B cell (primary cell): Measurements from ENCODE around the gene PRKACG. TPM values are rescaled to one million over a fixed set of nuclear protein-coding genes. Genes with fewer than 3 reads are reported as not detected.

ENCODE experiments used
- ATAC-seq: fragments of 200-7000 bp; cut with Tn5 transposase; one replicate; pipeline ENCODE4 v1.10.0; 2021; ENCODE audit warnings: low read depth, mild to moderate bottlenecking, moderate number of reproducible peaks, moderate library complexity
- CTCF ChIA-PET: fragments of 350-600 bp; sonication (Branson Sonifier 250); formaldehyde crosslinking; loops from one replicate; lab custom pipeline; 2021; ENCODE audit warnings: antibody characterized with exemption, inconsistent platforms; lab: Charles Lee
- POLR2A ChIA-PET: fragments of 350-600 bp; sonication (Branson Sonifier 250); formaldehyde crosslinking; loops from one replicate; lab custom pipeline; 2021; ENCODE audit warnings: antibody characterized with exemption; lab: Charles Lee
- DNase-seq: peaks from one replicate; pipeline ENCODE4 v3.0.0; 2013
- H2AFZ ChIP-seq: 2 replicates; pipeline ENCODE4 v1.6.1; 2012; ENCODE audit warnings: mild to moderate bottlenecking, low read depth, low read length; ENCODE audit not compliant: insufficient read depth, poor library complexity, severe bottlenecking
- H3K27ac ChIP-seq, 2 donors: 1 replicate in 1 of 2; 2 replicates in 1 of 2; pipeline ENCODE4 v1.5.1; 2012 to 2013; ENCODE audit warnings: low read length in 2 of 2, mild to moderate bottlenecking in 2 of 2, moderate library complexity in 1 of 2
- H3K27me3 ChIP-seq, 4 experiments: fragments of 200-600 bp in 1 of 4; sonication (generic) in 1 of 4; replicated peaks in 1 of 4; 1 replicate in 2 of 4; 2 replicates in 2 of 4; pipeline versions ENCODE4 v1.6.1 to v1.7.0; 2013 to 2016; ENCODE audit warnings: low read length in 3 of 4, mild to moderate bottlenecking in 2 of 4, mixed read lengths in 1 of 4, moderate library complexity in 1 of 4; ENCODE audit not compliant: insufficient read depth in 4 of 4, control insufficient read depth in 3 of 4; ENCODE audit errors: control extremely low read depth in 1 of 4
- H3K36me3 ChIP-seq, 2 experiments: replicated peaks in 1 of 2; 1 replicate in 1 of 2; 2 replicates in 1 of 2; pipeline versions ENCODE4 v1.6.1 to v1.7.1; 2013; ENCODE audit warnings: low read length in 1 of 2; ENCODE audit not compliant: insufficient read depth in 2 of 2, control insufficient read depth in 1 of 2; ENCODE audit errors: control extremely low read depth in 1 of 2, extremely low read depth in 1 of 2
- H3K4me1 ChIP-seq, 2 donors: fragments of 200-600 bp in 1 of 2; sonication (generic) in 1 of 2; 1 replicate in 1 of 2; 2 replicates in 1 of 2; pipeline versions ENCODE4 v1.5.1 to v1.6.1; 2013 to 2017; ENCODE audit warnings: low read length in 2 of 2; ENCODE audit not compliant: control insufficient read depth in 2 of 2, insufficient read depth in 2 of 2
- H3K4me2 ChIP-seq: replicated peaks from 2 replicates; pipeline ENCODE3; 2012; ENCODE audit warnings: mild to moderate bottlenecking, low read depth, low read length; ENCODE audit not compliant: poor library complexity, severe bottlenecking
- H3K4me3 ChIP-seq, 5 experiments: fragments of 200-600 bp in 1 of 5; sonication (generic) in 1 of 5; 1 replicate in 3 of 5; 2 replicates in 2 of 5; pipeline versions ENCODE4 v1.5.1 to v1.7.0; 2011 to 2016; ENCODE audit warnings: low read length in 4 of 5, mild to moderate bottlenecking in 4 of 5, low read depth in 2 of 5, control low read depth in 1 of 5, moderate library complexity in 1 of 5; ENCODE audit not compliant: insufficient read depth in 1 of 5; ENCODE audit errors: control extremely low read depth in 1 of 5, extremely low read depth in 1 of 5
- H3K79me2 ChIP-seq: fragments of 200-600 bp; sonication (generic); one replicate; pipeline ENCODE4 v1.6.0; 2016; ENCODE audit warnings: low read length; ENCODE audit not compliant: control insufficient read depth, insufficient read depth
- H3K9ac ChIP-seq: fragments of 200-600 bp; sonication (generic); 2 replicates; pipeline ENCODE4 v1.6.1; 2017; ENCODE audit warnings: mild to moderate bottlenecking, low read length, moderate library complexity
- H3K9me3 ChIP-seq, 3 donors: one replicate each; pipeline versions ENCODE4 v1.6.1 to v1.7.1; 2013; ENCODE audit warnings: low read length in 2 of 3; ENCODE audit not compliant: control insufficient read depth in 2 of 3, insufficient read depth in 1 of 3; ENCODE audit errors: control extremely low read depth in 1 of 3
- H4K20me1 ChIP-seq: 2 replicates; pipeline ENCODE4 v1.6.0; 2012; ENCODE audit warnings: mild to moderate bottlenecking, low read length; ENCODE audit not compliant: insufficient read depth, control insufficient read depth, poor library complexity, severe bottlenecking
- H3K27ac Mint-ChIP-seq: one replicate; pipeline ENCODE4 v1.8.0; 2021; ENCODE audit warnings: mixed read lengths
- H3K27me3 Mint-ChIP-seq: one replicate; pipeline ENCODE4 v1.8.0; 2021; ENCODE audit warnings: mixed read lengths
- H3K4me1 Mint-ChIP-seq: one replicate; pipeline ENCODE4 v1.8.0; 2021; ENCODE audit warnings: mixed read lengths
- H3K4me3 Mint-ChIP-seq: one replicate; pipeline ENCODE4 v1.8.0; 2021; ENCODE audit warnings: mixed read lengths
- H3K9me3 Mint-ChIP-seq: one replicate; pipeline ENCODE4 v1.8.0; 2022; ENCODE audit warnings: mixed read lengths; ENCODE audit not compliant: insufficient read depth
- CTCF ChIP-seq: fragments of 200-600 bp; IDR thresholded peaks from one replicate; pipeline ENCODE4 v1.8.0; 2022; ENCODE audit warnings: antibody characterized with exemption, mild to moderate bottlenecking
- EZH2 ChIP-seq: IDR thresholded peaks from 2 replicates; pipeline ENCODE4 v1.6.1; 2012; ENCODE audit warnings: borderline replicate concordance, low read depth, mild to moderate bottlenecking, moderate library complexity, low read length; ENCODE audit not compliant: insufficient read depth, poor library complexity, severe bottlenecking
- WGBS: methylation state at CpG from one replicate; pipeline ENCODE4 v1.1.5; 2013; ENCODE audit warnings: missing lambda C conversion rate; ENCODE audit not compliant: insufficient coverage; 5-methylcytosine and 5-hydroxymethylcytosine counted together
- intact Hi-C: fragments of 100-400 bp; cut with micrococcal nuclease; formaldehyde crosslinking; loops from one replicate; pipeline ENCODE4 v1.10.0; 2022
- polyA plus RNA-seq: library from polyadenylated mRNA; depleted of rRNA; stranded (reverse); fragments of >200 nt; gene quantifications from 2 replicates; pipeline ENCODE4 v1.2.3, GENCODE V29; 2012
- total RNA-seq, 2 donors: library from RNA; stranded (reverse); fragments of 120-200 nt in 1 of 2; gene quantifications; 1 replicate in 1 of 2; 2 replicates in 1 of 2; pipeline versions ENCODE4 v1.2.3 to v1.2.4, GENCODE V29; 2013 to 2022

The PRKACG gene
- total and polyA plus RNA-seq, 2 donors (not counting 1 experiment from before 2014, with no cell fraction given): not detected

GRCh38 chr9:68983522-68984424, 30.1 kb downstream of the PRKACG start:
- H3K4me3 Mint-ChIP-seq: no peak overlapping the region
- Histone ChIP-seq H3K4me3 (no peak overlapping the region), H3K79me2 (peaks cover 5% of the 10 kb centered on the region), H2AFZ (no peak overlapping the region), H3K9me3 (no peaks in the 10 kb centered on the region), H3K27ac (no peak overlapping the region), H3K4me2 (no peak overlapping the region), H3K36me3 (no peaks in the 10 kb centered on the region), H4K20me1 (no peaks in the 10 kb centered on the region), H3K4me1 (peaks cover 11 to 17% of the 10 kb centered on the region in 2 donors), H3K27me3 (no peaks in the 10 kb centered on the region), H3K9ac (no peak overlapping the region)
- no peak for DNase-seq
- H3K27me3 Mint-ChIP-seq: no peaks in the 10 kb centered on the region
- intact Hi-C loops: loop anchor here (10.0 kb wide), 1 partner anchor 59 kb away; no protein-coding TSS in a partner anchor
- ATAC-seq: no peak
- 87% methylated on average over 3 of the region's 3 CpGs for WGBS
- no peaks in the 10 kb centered on the region for H3K9me3 Mint-ChIP-seq
- TF ChIP-seq EZH2 (no peak), CTCF (no peak)
- H3K4me1 Mint-ChIP-seq: peaks cover 28% of the 10 kb centered on the region
- CTCF ChIA-PET: interaction anchor here (1.1 to 1.2 kb wide), 2 partner anchors 12 to 422 kb away, joined by 4 to 5 read pairs; no protein-coding TSS in a partner anchor
- POLR2A ChIA-PET: no interaction called here
- no peak overlapping the region for H3K27ac Mint-ChIP-seq

GRCh38 chr9:68983008-68983411, 30.9 kb downstream of the PRKACG start:
- no peak for TF ChIP-seq EZH2
- no peak overlapping the region for H3K9ac ChIP-seq
- H3K36me3 ChIP-seq: no peaks in the 10 kb centered on the region
- H3K4me1 ChIP-seq: peaks cover 16 to 21% of the 10 kb centered on the region in 2 donors
- ChIA-PET CTCF (interaction anchor here (1.2 kb wide), 1 partner anchor 13 kb away, joined by 5 read pairs; no protein-coding TSS in a partner anchor), POLR2A (no interaction called here)
- H3K27ac ChIP-seq: no peak overlapping the region
- no peaks in the 10 kb centered on the region for H4K20me1 ChIP-seq
- H3K79me2 ChIP-seq: peaks cover 5% of the 10 kb centered on the region
- no peak overlapping the region for H3K4me2 ChIP-seq
- ATAC-seq: no peak
- Mint-ChIP-seq H3K4me1 (peaks cover 33% of the 10 kb centered on the region), H3K27me3 (no peaks in the 10 kb centered on the region), H3K27ac (no peak overlapping the region), H3K9me3 (no peaks in the 10 kb centered on the region), H3K4me3 (no peak overlapping the region)
- no peak overlapping the region for H2AFZ ChIP-seq
- intact Hi-C loops: loop anchor here (10.0 kb wide), 1 partner anchor 58 kb away; no protein-coding TSS in a partner anchor
- H3K27me3 ChIP-seq: no peaks in the 10 kb centered on the region
- no peak for DNase-seq
- H3K4me3 ChIP-seq: no peak overlapping the region
- H3K9me3 ChIP-seq: no peaks in the 10 kb centered on the region
